D341Med (cell line): ENCODE measurements around the gene PER1.

Source experiments
- DNase-seq: peaks from one replicate; pipeline ENCODE4 v3.0.0; 2012; ENCODE audit warnings: low spot score

The PER1 gene

GRCh38 chr17:8141741-8142140 lies 10.5 kb downstream of the PER1 start:
- no peak for DNase-seq

GRCh38 chr17:8141045-8141444 lies 11.2 kb downstream of the PER1 start:
- no peak for DNase-seq

- no peak for DNase-seq
Observed at GRCh38 chr17:8140065-8141029, 11.9 kb downstream of the PER1 start.

GRCh38 chr17:8138672-8139371 lies 13.4 kb downstream of the PER1 start:
- peak; percentile 85 for DNase-seq

GRCh38 chr17:8138374-8138671 lies 13.9 kb downstream of the PER1 start:
- no peak for DNase-seq

- DNase-seq = no peak
Observed at GRCh38 chr17:8137645-8138373, 14.4 kb downstream of the PER1 start.

GRCh38 chr17:8133941-8134340 lies 18.3 kb downstream of the PER1 start:
- no peak for DNase-seq

GRCh38 chr17:8133399-8133798 lies 18.8 kb downstream of the PER1 start:
- DNase-seq = no peak

- DNase-seq = no peak
Observed at GRCh38 chr17:8131844-8132441, 20.3 kb downstream of the PER1 start.

GRCh38 chr17:8128125-8128784 lies 23.9 kb downstream of the PER1 start:
- no peak for DNase-seq

- peak; percentile 76 for DNase-seq
Observed at GRCh38 chr17:8126491-8127066, 25.6 kb downstream of the PER1 start.

- DNase-seq = no peak
Observed at GRCh38 chr17:8125947-8126490, 26.2 kb downstream of the PER1 start.

- peak; percentile 70 for DNase-seq
Observed at GRCh38 chr17:8125154-8125946, 26.9 kb downstream of the PER1 start.

- no peak for DNase-seq
Observed at GRCh38 chr17:8124350-8125153, 27.7 kb downstream of the PER1 start.

GRCh38 chr17:8123695-8124349 lies 28.4 kb downstream of the PER1 start, which contains the start of gene HES7:
HES7 (minus strand) TSS chr17:8124106; CDS start chr17:8124084, 22 bp downstream.
- DNase-seq = no peak

- no peak for DNase-seq
Observed at GRCh38 chr17:8122924-8123694, 29.1 kb downstream of the PER1 start.

GRCh38 chr17:8122422-8122923 lies 29.7 kb downstream of the PER1 start:
- no peak for DNase-seq
